ENCODE measurements around the gene SIN3A. TPM values are rescaled to one million over a fixed set of nuclear protein-coding genes. Genes with fewer than 3 reads are reported as not detected.
"Not testable (repeated sequence)": the region's sequence is repeated elsewhere in the genome, so short reads cannot be mapped to it uniquely, and the experiment has no call there.

The SIN3A gene
- 91.8 and 96.4 TPM in 2 replicates for total RNA-seq
- long read RNA-seq, partial matches to known transcripts = 91 of 100 reads
- long read RNA-seq, other reads (novel, unspliced or antisense) = 9 of 100 reads

GRCh38 chr15:75451674-75452363, at the start of gene SIN3A:
SIN3A (minus strand) TSS chr15:75451690; CDS start chr15:75430375, 21,315 bp downstream.
- H3K4me3 Mint-ChIP-seq (ENCODE audit: low read depth) = peak within 1 kb of the TSS; percentile 93
- peaks cover 22% of the 10 kb centered on the region for H3K4me1 Mint-ChIP-seq (ENCODE audit: low read depth)
- no peak for TF ChIP-seq CTCF (IDR thresholded peaks at IDR 0.05; ENCODE audit: unreplicated experiment)
- H3K27ac Mint-ChIP-seq = peak within 1 kb of the TSS; percentile 99
- peaks cover 2% of the 10 kb centered on the region for H3K36me3 Mint-ChIP-seq (ENCODE audit: insufficient read depth)
- H3K27me3 Mint-ChIP-seq = no peaks in the 10 kb centered on the region
- DNase-seq (ENCODE audit: low spot score, unreplicated experiment) = peak; percentile 98
- no peaks in the 10 kb centered on the region for H3K9me3 Mint-ChIP-seq (ENCODE audit: low read depth)

GRCh38 chr15:75493732-75494131, 42.2 kb upstream of the SIN3A start:
- no peak overlapping the region for H3K27ac Mint-ChIP-seq

GRCh38 chr15:75483961-75484360, 32.5 kb upstream of the SIN3A start:
- Mint-ChIP-seq H3K27me3 (no peaks in the 10 kb centered on the region), H3K27ac (no peak overlapping the region), H3K36me3 (ENCODE audit: insufficient read depth) (peaks cover 41% of the 10 kb centered on the region), H3K4me1 (ENCODE audit: low read depth) (peaks cover 8% of the 10 kb centered on the region), H3K9me3 (ENCODE audit: low read depth) (peaks cover 9% of the 10 kb centered on the region), H3K4me3 (ENCODE audit: low read depth) (no peak overlapping the region)
- no peak for DNase-seq (ENCODE audit: low spot score, unreplicated experiment)
- TF ChIP-seq CTCF (IDR thresholded peaks at IDR 0.05; ENCODE audit: unreplicated experiment) = no peak

More at GRCh38 chr15:75493732-75494131, 42.2 kb upstream of the SIN3A start:
- Mint-ChIP-seq H3K27me3 (no peaks in the 10 kb centered on the region), H3K4me1 (ENCODE audit: low read depth) (no peaks in the 10 kb centered on the region), H3K36me3 (ENCODE audit: insufficient read depth) (peaks cover 13% of the 10 kb centered on the region), H3K9me3 (ENCODE audit: low read depth) (no peaks in the 10 kb centered on the region), H3K4me3 (ENCODE audit: low read depth) (no peak overlapping the region)
- DNase-seq (ENCODE audit: low spot score, unreplicated experiment) = no peak
- no peak for TF ChIP-seq CTCF (IDR thresholded peaks at IDR 0.05; ENCODE audit: unreplicated experiment)

- H3K27ac Mint-ChIP-seq; DNase-seq (ENCODE audit: low spot score, unreplicated experiment); H3K9me3 Mint-ChIP-seq (ENCODE audit: low read depth); H3K27me3 Mint-ChIP-seq; H3K4me1 Mint-ChIP-seq (ENCODE audit: low read depth); H3K4me3 Mint-ChIP-seq (ENCODE audit: low read depth): not testable (repeated sequence)
- peaks cover 44% of the 10 kb centered on the region for H3K36me3 Mint-ChIP-seq (ENCODE audit: insufficient read depth)
Observed at GRCh38 chr15:75483556-75483955, 32.1 kb upstream of the SIN3A start.

- Mint-ChIP-seq H3K36me3 (ENCODE audit: insufficient read depth) (peaks cover 47% of the 10 kb centered on the region), H3K4me3 (ENCODE audit: low read depth) (no peak overlapping the region), H3K4me1 (ENCODE audit: low read depth) (peaks cover 8% of the 10 kb centered on the region), H3K9me3 (ENCODE audit: low read depth) (peaks cover 9% of the 10 kb centered on the region), H3K27me3 (no peaks in the 10 kb centered on the region), H3K27ac (peak overlapping the region; percentile 71)
- no peak for TF ChIP-seq CTCF (IDR thresholded peaks at IDR 0.05; ENCODE audit: unreplicated experiment)
- DNase-seq (ENCODE audit: low spot score, unreplicated experiment) = no peak
Observed at GRCh38 chr15:75483106-75483505, 31.6 kb upstream of the SIN3A start.

GRCh38 chr15:75480463-75480862, 29.0 kb upstream of the SIN3A start:
- not testable (repeated sequence) for H3K4me1 Mint-ChIP-seq (ENCODE audit: low read depth); H3K27me3 Mint-ChIP-seq; DNase-seq (ENCODE audit: low spot score, unreplicated experiment); H3K9me3 Mint-ChIP-seq (ENCODE audit: low read depth); H3K4me3 Mint-ChIP-seq (ENCODE audit: low read depth)
- Mint-ChIP-seq H3K36me3 (ENCODE audit: insufficient read depth) (peaks cover 39% of the 10 kb centered on the region), H3K27ac (peak overlapping the region; percentile 85)
